Natural killer cell (primary cell): ENCODE results near the gene TOMM5. TPM values are rescaled to one million over a fixed set of nuclear protein-coding genes. Genes with fewer than 3 reads are reported as not detected.

Experiments
- ATAC-seq, 3 donors: fragments of 150-1000 bp in 2 of 3; fragments of 200-7000 bp in 1 of 3; cut with Tn5 transposase; 1 replicate in 1 of 3; 2 replicates in 2 of 3; pipeline ENCODE4 v1.10.0; 2021; ENCODE audit warnings: mild to moderate bottlenecking in 2 of 3, moderate library complexity in 2 of 3
- DNase-seq, 2 donors: peaks; one replicate each; pipeline versions ENCODE4 v3.0.0 to v3.0.0-alpha.2; 2013 to 2021; ENCODE audit warnings: mixed read lengths in 1 of 2
- H3K27ac ChIP-seq: one replicate; pipeline ENCODE4 v1.5.1; 2013; ENCODE audit warnings: mild to moderate bottlenecking, low read length
- H3K27me3 ChIP-seq: one replicate; pipeline ENCODE4 v1.6.1; 2013; ENCODE audit warnings: low read length; ENCODE audit not compliant: control insufficient read depth, insufficient read depth
- H3K36me3 ChIP-seq: one replicate; pipeline ENCODE4 v1.6.1; 2013; ENCODE audit warnings: low read length; ENCODE audit not compliant: control insufficient read depth, insufficient read depth
- H3K4me1 ChIP-seq: one replicate; pipeline ENCODE4 v1.6.1; 2013; ENCODE audit warnings: low read length; ENCODE audit not compliant: control insufficient read depth, insufficient read depth
- H3K4me3 ChIP-seq: one replicate; pipeline ENCODE4 v1.5.1; 2013; ENCODE audit warnings: low read length
- H3K9me3 ChIP-seq: one replicate; pipeline ENCODE4 v1.6.1; 2013; ENCODE audit warnings: low read length; ENCODE audit not compliant: control insufficient read depth, insufficient read depth
- H3K27ac Mint-ChIP-seq, 2 donors: one replicate each; pipeline ENCODE4 v1.8.0; 2022; ENCODE audit warnings: mild to moderate bottlenecking in 2 of 2, mixed read lengths in 2 of 2, moderate library complexity in 1 of 2
- H3K27me3 Mint-ChIP-seq, 2 donors: one replicate each; pipeline ENCODE4 v1.8.0; 2022; ENCODE audit warnings: low read depth in 2 of 2, mixed read lengths in 2 of 2
- H3K36me3 Mint-ChIP-seq: one replicate; pipeline ENCODE4 v1.8.0; 2022; ENCODE audit warnings: mixed read lengths
- H3K4me1 Mint-ChIP-seq, 2 donors: one replicate each; pipeline ENCODE4 v1.8.0; 2022; ENCODE audit warnings: mixed read lengths in 2 of 2
- H3K4me3 Mint-ChIP-seq: one replicate; pipeline ENCODE4 v1.8.0; 2022; ENCODE audit warnings: mild to moderate bottlenecking, moderate library complexity, mixed read lengths
- H3K9me3 Mint-ChIP-seq, 2 donors: one replicate each; pipeline ENCODE4 v1.8.0; 2022; ENCODE audit warnings: mixed read lengths in 2 of 2
- CTCF ChIP-seq: fragments of 200-600 bp; IDR thresholded peaks from one replicate; pipeline ENCODE4 v1.8.0; 2022; ENCODE audit warnings: antibody characterized with exemption
- whole genome bisulfite sequencing: methylation state at CpG from one replicate; pipeline ENCODE4 v1.1.7; 2013; ENCODE audit warnings: missing lambda C conversion rate; ENCODE audit not compliant: insufficient coverage; 5-methylcytosine and 5-hydroxymethylcytosine counted together
- intact Hi-C: fragments of 100-400 bp; cut with micrococcal nuclease; formaldehyde crosslinking; loops from one replicate; pipeline ENCODE4 v1.14.2; 2022
- total RNA-seq, 4 donors: library from RNA; stranded (reverse); fragments of 120-200 nt in 1 of 4; gene quantifications; one replicate each; pipeline versions ENCODE4 v1.2.3 to v1.2.4, GENCODE V29; 2013 to 2022

The TOMM5 gene
- total RNA-seq, 3 donors from 2014 or later (not counting 1 experiment from before 2014, with no cell fraction given) = 29.3 to 38.9 (median 36.7) TPM

GRCh38 chr9:37541465-37541864 lies 50.9 kb downstream of the TOMM5 start:
- no peak overlapping the region for H3K27ac ChIP-seq
- Mint-ChIP-seq H3K27ac (no peak overlapping the region), H3K4me1 (no peaks in the 10 kb centered on the region), H3K4me3 (no peak overlapping the region), H3K9me3 (no peaks in the 10 kb centered on the region), H3K36me3 (no peaks in the 10 kb centered on the region), H3K27me3 (no peaks in the 10 kb centered on the region)
- no peak overlapping the region for H3K4me3 ChIP-seq
- no peaks in the 10 kb centered on the region for H3K9me3 ChIP-seq
- peaks cover 4% of the 10 kb centered on the region for H3K36me3 ChIP-seq
- WGBS = 97% methylated on average over 8 of the region's 8 CpGs
- no peaks in the 10 kb centered on the region for H3K4me1 ChIP-seq
- no peak for TF ChIP-seq CTCF
- no peak for DNase-seq
- H3K27me3 ChIP-seq = no peaks in the 10 kb centered on the region
- intact Hi-C loops = no loop called here
- no peak for ATAC-seq

DNA sequence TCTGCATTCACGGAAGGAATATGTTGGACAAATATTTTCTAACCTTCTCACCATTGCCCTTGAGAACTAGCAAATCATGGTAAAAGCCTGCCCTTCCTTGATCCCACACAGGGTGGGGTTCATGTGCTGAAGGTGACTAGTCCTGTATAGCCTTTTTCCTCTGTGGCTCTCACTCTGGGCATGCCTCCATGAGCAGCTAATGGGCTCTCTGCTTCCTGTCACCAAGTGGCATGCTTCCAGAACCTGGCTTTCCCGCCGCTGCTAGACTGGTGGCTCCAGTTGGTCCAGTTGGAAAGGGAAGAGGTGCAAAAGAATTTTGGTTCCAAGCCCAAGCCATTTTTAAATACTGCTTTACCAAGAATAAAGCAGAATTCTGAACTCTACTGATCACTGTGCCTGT lies 51.8 kb downstream of the TOMM5 start:
- Mint-ChIP-seq H3K9me3 (no peaks in the 10 kb centered on the region), H3K4me1 (no peaks in the 10 kb centered on the region), H3K4me3 (no peak overlapping the region), H3K27me3 (no peaks in the 10 kb centered on the region), H3K27ac (no peak overlapping the region), H3K36me3 (no peaks in the 10 kb centered on the region)
- Histone ChIP-seq H3K27ac (no peak overlapping the region), H3K9me3 (no peaks in the 10 kb centered on the region), H3K36me3 (peaks cover 4% of the 10 kb centered on the region), H3K4me3 (no peak overlapping the region), H3K27me3 (no peaks in the 10 kb centered on the region), H3K4me1 (no peaks in the 10 kb centered on the region)
- 100% methylated on average over 3 of the region's 3 CpGs for WGBS
- ATAC-seq (no peak), DNase-seq (no peak)
- intact Hi-C loops = no loop called here
- TF ChIP-seq CTCF = no peak

GRCh38 chr9:37539634-37540033 lies 52.8 kb downstream of the TOMM5 start:
- H3K36me3 Mint-ChIP-seq = no peaks in the 10 kb centered on the region
- no peak overlapping the region for H3K27ac Mint-ChIP-seq
- no peaks in the 10 kb centered on the region for H3K27me3 Mint-ChIP-seq
- peaks cover 4% of the 10 kb centered on the region for H3K36me3 ChIP-seq
- H3K4me1 Mint-ChIP-seq = no peaks in the 10 kb centered on the region
- intact Hi-C loops = no loop called here
- no peaks in the 10 kb centered on the region for H3K9me3 Mint-ChIP-seq
- ATAC-seq (no peak), DNase-seq (no peak)
- H3K4me3 ChIP-seq = no peak overlapping the region
- H3K4me3 Mint-ChIP-seq = no peak overlapping the region
- H3K27me3 ChIP-seq = no peaks in the 10 kb centered on the region
- no peaks in the 10 kb centered on the region for H3K4me1 ChIP-seq
- H3K9me3 ChIP-seq = no peaks in the 10 kb centered on the region
- no peak overlapping the region for H3K27ac ChIP-seq
- no peak for TF ChIP-seq CTCF

Other genes with a start within 250 kb of the TOMM5 start
- 10 to 100 TPM; 38.1 to 55.6 (median 41.1) TPM for gene GRHPR, start 169.9 kb downstream of the TOMM5 start, total RNA-seq
- gene ZBTB5, start 127.1 kb downstream of the TOMM5 start, total RNA-seq = 10 to 100 TPM; 12.6 to 14.2 (median 13.3) TPM
- 10 to 100 TPM; 17.4 to 23.8 (median 17.8) TPM for gene POLR1E, start 106.6 kb downstream of the TOMM5 start, total RNA-seq
- gene FBXO10, start 16.2 kb downstream of the TOMM5 start, total RNA-seq = 1 to 10 TPM; 1.7 to 2.2 (median 2.1) TPM
- not detected for gene FRMPD1, start 58.4 kb upstream of the TOMM5 start, total RNA-seq
- gene TRMT10B, start 161.2 kb upstream of the TOMM5 start, total RNA-seq = 10 to 100 TPM; 13.2 to 15.4 (median 13.3) TPM
- 10 to 100 TPM; 20.3 to 42.7 (median 24.5) TPM for gene EXOSC3, start 192.5 kb upstream of the TOMM5 start, total RNA-seq
- gene DCAF10, start 208.2 kb upstream of the TOMM5 start, total RNA-seq = 10 to 100 TPM; 12.9 to 21.0 (median 18.5) TPM